Nucleus accumbens (tissue), 56 donors: ENCODE data around the gene PCDHA6.
"Not testable (repeated sequence)": the region's sequence is repeated elsewhere in the genome, so short reads cannot be mapped to it uniquely, and the experiment has no call there.

Experiments
- DNase-seq, 56 donors: peaks; one replicate each; lab custom pipeline; 2025; lab: John Stamatoyannopoulos, UW

The PCDHA6 gene

GRCh38 chr5:140857177-140857986 is 29.6 kb downstream of the PCDHA6 start:
- DNase-seq, result no peak

DNA sequence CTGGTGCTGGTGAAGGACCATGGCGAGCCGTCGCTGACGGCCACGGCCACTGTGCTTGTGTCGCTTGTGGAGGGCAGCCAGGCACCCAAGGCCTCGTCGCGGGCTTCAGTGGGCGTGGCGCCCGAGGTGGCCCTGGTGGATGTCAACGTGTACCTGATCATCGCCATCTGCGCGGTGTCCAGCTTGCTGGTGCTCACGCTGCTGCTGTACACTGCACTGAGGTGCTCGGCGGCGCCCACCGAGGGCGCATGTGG is 30.2 kb downstream of the PCDHA6 start:
- DNase-seq, result no peak

DNA sequence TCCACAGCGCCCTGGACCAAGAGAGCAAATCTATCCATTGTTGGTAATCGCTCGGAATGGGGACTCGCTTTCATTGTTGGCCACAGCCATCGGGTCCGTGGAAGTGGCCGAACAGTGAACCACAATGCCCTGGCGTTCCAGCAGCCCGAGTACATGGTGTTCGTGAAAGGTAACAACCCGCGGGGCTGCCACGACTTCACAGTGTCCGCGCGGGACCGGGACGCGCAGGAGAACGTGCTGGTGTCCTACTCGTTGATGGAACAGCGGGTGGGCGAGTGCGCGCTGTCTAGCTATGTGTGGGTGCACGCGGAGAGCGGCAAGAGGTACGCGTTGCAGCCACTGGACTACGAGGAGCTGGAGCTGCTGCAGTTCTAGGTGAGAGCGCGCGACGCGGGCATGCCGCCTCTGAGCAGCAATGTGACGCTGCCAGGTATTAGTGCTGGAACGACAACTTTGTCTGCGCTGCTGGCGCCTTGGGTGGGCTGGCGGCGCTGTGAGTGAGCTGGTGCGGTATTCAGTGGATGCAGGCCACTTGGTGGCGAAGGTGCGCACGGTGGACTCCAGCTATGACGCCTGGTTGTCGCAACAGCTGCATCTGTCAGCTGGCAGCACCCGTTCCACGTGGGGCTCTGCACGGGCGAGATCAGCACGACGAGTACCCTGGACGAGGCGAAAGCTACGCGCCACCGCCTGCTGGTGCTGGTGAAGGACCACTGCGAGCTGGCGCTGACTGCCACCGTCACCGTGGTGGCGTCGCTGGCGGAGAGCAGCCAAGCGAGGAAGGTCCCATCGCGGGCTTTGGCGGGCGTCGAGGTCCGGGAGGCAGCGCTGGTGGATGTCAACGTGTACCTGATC is 34.9 kb downstream of the PCDHA6 start:
- DNase-seq, result no peak

DNA sequence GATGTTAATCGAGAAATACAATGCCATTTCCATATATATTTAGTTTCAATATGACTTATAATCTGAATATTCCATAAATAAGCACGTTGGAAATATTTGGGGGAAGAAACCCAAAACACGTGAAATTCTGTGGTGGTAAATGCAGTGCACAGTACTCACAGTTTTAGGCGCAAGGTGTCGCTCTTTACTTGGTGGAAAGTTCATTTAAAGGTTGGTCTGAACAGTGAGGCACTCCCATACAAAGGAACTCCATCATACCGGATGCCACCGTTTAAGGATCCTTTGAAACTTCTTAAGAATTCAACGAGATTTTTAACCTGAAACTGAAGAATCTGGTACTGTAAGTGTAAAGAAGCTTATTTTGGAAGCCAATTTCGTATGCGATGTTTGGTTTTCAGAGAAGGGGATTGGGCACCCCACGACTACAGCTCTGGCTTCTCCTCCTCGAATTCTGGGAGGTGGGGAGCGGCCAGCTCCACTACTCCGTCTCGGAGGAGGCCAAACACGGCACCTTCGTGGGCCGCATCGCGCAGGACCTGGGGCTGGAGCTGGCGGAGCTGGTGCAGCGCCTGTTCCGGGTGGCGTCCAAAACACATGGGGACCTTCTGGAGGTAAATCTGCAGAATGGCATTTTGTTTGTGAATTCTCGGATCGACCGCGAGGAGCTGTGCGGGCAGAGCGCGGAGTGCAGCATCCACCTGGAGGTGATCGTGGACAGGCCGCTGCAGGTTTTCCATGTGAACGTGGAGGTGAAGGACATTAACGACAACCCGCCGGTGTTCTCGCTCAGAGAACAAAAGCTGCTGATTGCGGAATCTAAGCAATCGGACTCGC is 41.2 kb downstream of the PCDHA6 start, which contains the start of gene PCDHA11:
Gene PCDHA11, plus strand, starts transcription at position 237 of the 834 bp plus-strand sequence. Its CDS starts 147 bp downstream, at position 384.
- peak in 2 of 56 donors; percentile 19 to 26 for DNase-seq

GRCh38 chr5:140869555-140869886 is 41.8 kb downstream of the PCDHA6 start:
- DNase-seq, result no peak

DNA sequence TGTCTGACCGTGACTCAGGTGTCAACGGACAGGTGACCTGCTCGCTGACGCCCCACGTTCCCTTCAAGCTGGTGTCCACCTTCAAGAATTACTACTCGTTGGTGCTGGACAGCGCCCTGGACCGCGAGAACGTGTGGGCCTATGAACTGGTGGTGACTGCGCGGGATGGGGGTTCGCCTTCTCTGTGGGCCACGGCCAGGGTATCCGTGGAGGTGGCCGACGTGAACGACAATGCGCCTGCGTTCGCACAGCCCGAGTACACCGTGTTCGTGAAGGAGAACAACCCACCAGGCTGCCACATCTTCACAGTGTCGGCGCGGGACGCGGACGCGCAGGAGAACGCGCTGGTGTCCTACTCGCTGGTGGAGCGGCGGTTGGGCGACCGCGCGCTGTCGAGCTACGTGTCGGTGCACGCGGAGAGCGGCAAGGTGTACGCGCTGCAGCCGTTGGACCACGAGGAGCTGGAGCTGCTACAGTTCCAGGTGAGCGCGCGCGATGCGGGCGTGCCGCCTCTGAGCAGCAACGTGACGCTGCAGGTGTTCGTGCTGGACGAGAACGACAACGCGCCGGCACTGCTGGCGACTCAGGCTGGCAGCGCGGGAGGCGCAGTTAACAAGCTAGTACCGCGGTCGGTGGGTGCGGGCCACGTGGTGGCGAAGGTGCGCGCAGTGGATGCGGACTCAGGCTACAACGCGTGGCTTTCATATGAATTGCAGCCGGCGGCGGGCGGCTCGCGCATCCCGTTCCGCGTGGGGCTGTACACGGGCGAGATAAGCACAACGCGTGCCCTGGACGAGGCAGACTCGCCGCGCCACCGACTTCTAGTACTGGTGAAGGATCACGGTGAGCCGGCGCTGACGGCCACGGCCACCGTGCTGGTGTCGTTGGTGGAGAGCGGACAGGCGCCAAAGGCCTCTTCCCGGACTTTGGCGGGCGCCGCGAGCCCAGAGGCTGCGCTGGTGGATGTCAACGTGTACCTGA is 42.8 kb downstream of the PCDHA6 start:
- no peak for DNase-seq

GRCh38 chr5:140875085-140876065 is 47.6 kb downstream of the PCDHA6 start, which contains the start of gene PCDHA12:
Gene PCDHA12 (plus strand): TSS chr5:140875308. CDS start chr5:140875473, 165 bp downstream.
- DNase-seq, result no peak

DNA sequence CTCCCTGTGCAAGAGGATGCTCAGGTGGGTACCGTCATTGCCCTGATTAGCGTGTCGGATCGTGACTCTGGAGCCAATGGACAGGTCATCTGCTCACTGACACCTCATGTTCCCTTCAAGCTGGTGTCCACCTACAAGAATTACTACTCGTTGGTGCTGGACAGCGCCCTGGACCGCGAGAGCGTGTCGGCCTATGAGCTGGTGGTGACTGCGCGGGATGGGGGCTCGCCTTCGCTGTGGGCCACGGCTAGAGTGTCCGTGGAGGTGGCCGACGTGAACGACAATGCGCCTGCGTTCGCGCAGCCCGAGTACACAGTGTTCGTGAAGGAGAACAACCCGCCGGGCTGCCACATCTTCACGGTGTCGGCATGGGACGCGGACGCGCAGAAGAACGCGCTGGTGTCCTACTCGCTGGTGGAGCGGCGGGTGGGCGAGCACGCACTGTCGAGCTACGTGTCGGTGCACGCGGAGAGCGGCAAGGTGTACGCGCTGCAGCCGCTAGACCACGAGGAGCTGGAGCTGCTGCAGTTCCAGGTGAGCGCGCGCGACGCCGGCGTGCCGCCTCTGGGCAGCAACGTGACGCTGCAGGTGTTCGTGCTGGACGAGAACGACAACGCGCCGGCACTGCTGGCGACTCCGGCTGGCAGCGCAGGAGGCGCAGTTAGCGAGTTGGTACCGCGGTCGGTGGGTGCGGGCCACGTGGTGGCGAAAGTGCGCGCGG is 48.9 kb downstream of the PCDHA6 start:
- DNase-seq, result not testable (repeated sequence)

- no peak for DNase-seq
Observed at GRCh38 chr5:140877262-140877581, 49.5 kb downstream of the PCDHA6 start.
